Suppressor macrophage treated with lipopolysaccharide for 1 hour (primary cell): Measurements from ENCODE around the gene TMEM176A.

Experiments used
- DNase-seq, 3 donors: peaks; one replicate each; pipeline ENCODE4 v3.0.0-alpha.2; 2020 to 2022

The TMEM176A gene

DNA sequence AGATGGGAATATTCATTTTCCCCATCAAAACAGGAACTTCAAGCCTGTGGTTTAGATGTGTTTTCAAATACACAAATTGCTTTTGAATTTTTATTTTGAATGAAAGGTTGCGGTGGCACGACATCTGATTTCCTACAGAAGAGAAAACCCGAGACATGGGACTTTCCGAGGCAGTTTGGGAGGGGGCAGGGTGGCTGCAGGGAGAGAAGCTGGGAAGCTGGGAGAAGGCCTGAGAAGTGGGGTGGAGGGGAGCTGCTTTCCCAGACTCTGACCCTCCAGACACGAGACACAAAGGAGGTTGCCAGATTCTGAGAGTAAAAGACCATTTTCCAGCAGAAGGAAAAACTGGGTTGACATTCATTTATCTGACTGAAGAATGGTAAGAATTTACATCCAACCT, 19.6 kb downstream of the TMEM176A start:
- no peak for DNase-seq

DNA sequence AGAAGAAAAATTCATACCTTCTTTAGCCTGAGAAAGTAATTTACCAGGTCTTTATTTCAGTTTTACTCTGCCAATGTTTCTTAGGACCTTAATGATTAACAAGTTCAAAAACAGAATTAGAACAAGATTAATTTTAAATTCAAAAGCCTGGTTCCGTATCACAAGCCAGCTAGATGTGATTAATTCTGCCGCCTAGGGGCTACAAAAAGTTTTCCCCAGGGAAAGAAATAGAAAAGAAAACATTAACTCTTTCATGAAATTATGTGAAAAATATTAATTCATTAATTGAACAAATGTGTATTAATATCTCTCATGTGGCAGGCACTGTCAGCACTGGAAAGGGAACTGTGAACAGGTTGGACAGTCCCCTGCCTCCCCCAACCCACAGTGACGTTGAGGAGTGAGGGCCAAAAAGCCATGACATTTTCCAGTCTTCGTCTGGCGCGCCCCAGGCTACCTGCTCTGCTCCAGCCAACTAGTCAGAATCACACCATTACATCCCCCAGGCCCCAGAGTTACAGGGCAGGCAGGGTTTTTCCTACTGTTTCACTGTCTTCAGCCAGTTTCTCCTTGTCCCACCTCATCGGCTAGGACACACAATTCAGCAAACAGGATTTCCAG, 20.1 kb downstream of the TMEM176A start:
- DNase-seq: no peak

DNA sequence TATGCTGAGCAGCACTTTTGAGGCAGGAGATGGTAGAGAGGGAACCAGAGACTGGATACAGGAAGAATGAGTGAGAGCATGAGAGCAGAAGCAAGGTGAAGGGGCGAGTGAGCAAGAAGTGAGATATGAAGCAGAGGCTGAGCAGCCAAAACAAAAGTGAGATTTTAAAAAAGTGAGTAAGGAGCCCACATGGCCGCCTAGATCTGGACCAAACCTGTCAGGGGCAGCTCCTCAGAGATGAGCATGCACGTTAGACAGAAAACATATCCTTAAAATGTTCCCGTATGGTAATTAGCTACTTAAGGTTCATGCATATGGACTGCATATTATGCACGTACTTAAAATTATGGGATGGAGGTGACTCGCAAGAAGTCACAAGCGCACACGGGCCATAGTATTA, 22.5 kb downstream of the TMEM176A start:
- no peak for DNase-seq

DNA sequence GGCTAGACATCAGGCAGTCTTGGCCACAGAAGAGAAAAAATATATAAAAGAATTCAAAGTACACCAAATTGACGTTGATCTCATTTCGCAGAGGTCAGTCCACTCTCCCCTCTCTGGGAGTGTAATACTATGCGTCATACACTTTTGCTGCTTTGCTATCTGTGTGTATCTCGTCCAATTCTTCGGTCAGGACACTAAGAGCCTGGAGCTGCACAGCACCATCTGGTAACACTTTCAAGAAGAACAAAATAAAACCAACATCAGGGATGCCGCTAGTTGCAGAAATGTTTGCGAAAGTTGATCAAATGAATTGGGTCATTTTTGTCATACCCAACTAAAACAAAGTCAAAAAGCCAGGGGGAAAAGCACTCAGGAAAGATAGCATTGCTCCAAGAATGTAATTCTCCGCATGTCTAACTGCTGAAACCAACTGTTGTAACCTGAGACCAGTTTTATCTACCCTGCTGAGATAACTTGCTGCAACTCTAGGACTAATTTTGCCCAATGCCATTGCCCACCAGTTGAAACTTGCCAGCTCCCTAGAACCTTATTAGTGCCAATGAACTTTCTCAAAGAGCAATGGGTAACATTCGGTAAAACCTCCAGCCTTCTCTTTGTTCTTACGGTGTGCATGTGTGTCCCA, 23.0 kb downstream of the TMEM176A start:
- no peak for DNase-seq

DNA sequence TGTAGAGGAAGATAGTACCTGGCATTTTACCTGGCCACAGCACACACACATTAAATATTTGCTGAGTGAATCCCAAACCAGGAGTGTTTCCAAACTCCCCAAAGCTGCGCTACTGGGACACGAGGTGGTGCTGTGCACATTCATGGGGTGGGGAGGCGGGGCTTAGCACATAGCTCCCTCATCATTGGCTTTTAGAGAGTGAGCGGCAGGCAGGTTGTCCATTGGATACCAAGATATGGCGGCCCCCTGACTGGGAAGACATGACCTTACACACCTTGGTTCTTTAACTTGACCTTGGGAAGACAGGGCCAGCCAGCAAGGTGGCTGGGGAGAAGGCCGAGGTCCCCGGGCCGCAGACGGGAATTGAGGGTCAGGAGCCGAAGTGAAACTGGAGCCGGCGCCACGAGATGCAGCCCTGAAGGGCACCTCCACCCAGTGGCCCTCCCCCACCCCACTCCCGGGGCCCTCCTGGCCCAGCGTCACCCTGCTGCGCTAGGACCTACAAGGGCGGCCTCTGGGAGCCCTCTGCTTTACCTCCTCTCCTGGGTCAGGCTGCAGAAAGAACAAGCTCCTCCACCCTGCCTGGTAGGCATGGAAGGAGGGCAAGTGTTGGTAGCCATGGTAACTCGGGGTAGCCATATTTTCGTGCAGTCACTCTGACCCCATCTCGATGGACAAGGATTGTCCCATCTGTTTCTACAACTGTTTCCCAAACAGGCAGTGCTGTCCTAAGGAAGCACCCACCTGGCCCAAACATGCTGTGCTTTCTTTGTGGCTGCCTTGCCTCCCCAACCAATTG, 24.0 kb downstream of the TMEM176A start:
- no peak for DNase-seq

DNA sequence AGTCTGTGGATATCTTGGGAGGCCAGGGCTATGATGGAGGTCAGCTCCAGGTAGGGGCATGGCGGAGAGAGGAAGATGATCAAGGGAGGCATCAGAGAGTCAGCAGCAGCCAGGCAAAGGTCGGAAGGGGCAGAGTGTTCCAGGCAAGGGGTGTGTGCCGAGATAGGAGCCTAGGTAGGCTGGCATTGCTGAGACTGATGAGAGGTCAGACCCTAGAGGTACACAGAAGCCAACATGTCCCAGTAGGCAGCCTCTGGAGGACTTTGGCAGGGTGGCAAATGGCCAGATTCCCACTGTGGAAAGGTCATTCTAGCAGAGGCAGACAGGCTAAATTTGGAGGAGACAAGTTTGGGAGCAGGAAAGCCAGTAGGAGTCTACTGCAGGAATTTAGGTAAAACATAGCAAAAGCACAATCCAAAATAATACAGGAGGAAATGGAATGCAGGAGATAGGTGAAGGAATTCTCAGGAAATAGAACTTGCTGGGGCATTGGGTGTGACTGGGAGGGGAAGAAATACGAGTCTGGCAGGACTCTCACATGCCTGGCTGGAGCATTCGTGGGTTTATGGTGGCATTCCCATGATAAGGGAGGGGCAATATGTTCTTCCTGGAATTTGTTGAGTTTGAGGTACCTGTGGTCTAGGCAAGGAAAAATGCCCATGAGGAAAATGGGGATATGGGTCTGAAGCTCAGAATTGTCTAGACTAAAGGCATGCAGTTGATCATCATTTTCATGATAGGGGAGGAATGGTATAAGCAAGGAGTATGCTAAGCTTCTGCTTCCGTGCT, 25.7 kb downstream of the TMEM176A start:
- DNase-seq: no peak

DNA sequence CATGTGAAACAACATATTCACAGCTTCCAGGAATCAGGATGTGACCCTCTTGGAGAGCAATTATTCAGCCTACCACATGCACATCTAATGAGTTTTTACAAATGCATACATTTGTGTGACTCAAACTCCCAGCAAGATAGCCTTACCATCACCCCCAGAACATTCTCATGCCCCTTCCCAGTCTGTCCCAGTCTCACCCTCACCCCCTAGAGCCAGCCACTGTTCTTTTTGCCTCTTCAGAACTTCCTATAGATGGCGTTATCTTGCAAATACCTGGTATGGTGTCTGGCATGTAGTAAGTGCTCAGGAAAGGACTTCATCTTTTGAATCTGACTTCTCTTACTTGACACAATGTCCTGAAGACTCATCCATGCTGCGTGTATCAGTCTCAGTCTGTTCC, 27.8 kb downstream of the TMEM176A start:
- no peak for DNase-seq

DNA sequence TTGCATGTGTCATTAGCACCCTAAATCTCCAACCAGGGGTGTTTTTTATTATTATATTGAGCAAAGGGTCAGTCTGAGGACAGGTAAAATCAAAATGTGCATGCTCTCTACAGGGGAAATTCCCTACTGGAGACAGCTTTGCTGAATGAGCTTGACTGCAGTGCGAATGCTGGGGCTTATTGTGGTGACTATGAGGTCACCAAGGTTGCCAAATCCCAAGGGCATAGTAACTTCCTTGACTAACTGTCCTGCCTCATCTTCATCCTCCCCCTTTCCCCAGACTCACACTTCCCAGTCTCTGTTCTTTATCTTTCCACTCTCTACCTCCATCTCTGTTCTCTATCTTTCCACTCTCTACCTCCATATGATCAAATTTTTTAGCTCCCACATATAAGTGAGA, 28.9 kb downstream of the TMEM176A start:
- peak; percentile 84 to 87 (median 85) for DNase-seq

DNA sequence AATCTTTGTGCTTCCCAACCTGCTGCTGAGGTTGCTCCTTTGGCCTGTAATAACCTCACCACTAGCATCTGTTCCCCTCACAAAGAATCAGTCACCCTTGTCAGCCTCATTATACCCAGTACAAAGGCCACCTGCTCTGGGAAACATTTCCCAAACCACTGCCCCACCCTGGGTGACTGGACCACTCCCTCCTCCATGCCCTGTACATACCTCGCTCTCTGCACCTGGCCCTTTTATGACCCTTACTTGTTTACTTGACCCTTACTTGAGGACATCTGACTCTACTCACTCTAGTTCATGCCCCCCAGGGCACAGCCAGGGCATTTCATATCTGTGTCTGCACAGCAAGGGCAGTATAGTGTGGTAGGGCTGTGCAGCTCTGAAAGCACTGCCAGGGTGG, 30.4 kb downstream of the TMEM176A start:
- DNase-seq: no peak

DNA sequence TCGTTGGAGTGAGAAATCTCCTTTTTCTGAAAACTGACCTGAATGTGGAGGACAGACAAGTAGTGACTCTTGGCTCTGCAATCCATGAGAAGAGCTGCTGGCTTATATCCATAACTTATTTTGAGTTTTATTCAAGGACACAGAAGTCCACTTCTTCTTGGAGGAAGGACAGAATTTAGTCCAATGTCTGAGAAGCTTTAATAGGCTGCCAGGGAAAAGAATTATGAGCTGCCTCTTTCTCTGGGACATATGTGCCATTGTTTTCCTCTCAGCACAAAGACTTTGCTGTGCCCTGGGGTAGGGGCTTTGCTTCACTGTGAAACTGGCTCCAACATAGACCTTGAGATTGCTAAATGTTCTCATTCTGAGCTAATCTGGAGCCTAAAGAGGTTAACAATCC, 31.3 kb downstream of the TMEM176A start:
- DNase-seq: no peak

DNA sequence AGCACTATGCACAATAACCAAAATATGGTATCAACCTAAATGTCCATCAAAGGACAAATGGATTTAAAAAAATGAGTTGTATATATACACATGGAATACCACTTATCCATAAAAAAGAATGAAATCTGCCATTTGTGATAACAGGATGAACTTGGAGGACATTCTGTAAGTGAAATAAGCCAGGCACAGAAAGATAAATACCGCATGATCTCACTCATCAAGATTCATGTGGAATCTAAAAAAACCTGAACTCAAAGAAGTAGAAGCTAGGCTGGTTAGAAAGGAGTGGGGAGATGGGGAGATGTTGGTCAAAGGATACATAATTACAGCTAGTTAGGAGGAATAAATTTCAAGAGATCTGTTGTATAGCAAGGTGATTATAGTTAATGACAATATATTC, 34.5 kb downstream of the TMEM176A start:
- no peak for DNase-seq

DNA sequence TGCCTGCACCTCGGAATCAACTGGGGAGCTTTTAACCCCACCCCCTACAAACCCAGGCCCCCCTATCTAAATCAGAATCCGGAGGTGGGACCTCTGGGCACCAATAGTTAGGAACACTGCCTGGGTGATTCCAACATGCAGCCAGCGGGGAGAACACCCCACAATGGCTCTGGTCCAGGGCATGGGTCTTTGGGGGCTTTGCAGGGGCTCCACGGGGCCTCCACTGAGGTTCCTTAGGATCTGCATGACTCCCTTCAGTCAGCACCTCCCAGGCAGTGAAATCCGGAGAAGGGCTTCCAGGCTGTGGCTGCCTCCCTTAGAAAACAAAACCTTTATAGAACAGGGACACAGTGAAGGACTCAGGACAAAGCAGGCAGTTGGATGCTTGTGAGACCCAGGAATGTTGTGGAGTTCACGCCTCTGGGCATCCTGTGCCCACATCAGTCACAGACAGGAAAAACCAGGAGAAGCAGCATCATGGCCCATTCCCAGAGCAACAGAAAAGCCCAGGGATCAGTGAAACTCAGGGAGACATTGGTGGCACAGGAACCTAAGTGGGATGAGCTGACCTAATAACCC, 35.2 kb downstream of the TMEM176A start:
- no peak for DNase-seq

DNA sequence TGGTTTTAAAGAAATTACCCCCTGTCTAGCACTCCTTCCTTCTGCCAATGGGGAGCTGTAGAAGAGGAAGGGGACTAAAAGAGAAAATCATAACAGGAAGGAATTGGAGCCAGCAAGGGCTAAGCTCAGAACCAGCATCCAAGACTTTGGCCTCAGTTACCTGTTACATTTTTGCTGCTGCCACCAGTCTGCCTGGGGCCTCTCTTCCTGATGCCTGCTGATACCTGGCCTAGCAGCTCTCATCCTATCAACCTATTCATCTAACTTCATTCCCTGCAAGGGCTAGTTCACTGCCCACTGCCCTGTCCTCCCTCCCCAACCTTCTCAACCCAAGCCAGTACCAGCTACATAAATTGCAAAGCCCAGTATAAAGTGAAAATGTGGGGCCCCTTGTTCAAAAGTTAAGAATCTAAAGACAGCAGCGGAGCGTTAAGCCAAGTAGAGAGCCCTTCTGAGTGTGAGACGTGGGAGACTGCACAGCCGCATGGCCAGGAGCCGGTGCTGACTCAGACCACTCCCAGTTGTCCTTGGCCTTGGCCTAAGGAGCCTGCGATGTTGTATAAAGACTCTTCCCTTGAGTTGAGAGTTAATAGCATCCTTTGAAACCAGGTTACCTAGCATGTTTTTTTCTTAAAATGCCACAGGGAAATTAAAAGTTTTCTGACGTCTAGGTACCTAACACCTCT, 38.5 kb downstream of the TMEM176A start:
- DNase-seq: no peak

DNA sequence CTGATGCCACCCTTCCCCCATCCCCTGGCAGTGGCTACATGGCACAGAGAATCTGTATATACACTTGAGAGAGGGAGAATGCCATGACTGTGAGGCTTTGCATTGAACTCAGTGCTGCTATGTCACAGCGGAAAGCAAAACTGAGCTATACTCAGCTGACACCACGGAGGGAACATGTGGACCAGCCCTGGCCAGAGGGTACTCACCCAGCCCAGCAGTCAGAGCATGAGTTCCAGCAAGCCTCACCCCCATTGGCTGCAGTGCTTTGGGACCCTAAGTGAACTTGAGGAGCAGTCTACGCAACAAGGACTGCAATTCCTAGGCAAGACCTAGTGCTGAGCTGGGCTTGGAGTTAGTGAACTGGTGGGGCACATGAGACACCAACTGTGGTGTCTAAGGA, 41.4 kb downstream of the TMEM176A start:
- DNase-seq: no peak

DNA sequence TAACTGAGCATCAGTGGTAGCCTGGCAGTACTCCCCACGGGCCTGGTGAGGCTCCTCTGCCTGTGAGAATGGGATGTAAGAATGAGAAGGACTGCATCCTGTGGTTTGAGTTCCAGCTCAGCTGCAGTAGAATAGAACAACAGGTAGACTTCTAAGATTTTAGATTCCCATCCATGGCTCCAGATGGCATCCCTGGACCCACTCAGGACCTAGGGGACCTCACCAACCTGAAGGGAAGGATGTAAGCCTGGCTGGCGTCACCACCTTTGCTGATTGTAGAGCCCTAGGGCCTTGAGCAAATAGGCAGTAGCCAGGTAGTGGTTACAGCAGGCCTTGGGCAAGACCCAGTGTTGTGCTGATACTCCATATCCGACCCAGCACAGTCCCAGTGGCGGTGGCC, 42.1 kb downstream of the TMEM176A start:
- DNase-seq: no peak

DNA sequence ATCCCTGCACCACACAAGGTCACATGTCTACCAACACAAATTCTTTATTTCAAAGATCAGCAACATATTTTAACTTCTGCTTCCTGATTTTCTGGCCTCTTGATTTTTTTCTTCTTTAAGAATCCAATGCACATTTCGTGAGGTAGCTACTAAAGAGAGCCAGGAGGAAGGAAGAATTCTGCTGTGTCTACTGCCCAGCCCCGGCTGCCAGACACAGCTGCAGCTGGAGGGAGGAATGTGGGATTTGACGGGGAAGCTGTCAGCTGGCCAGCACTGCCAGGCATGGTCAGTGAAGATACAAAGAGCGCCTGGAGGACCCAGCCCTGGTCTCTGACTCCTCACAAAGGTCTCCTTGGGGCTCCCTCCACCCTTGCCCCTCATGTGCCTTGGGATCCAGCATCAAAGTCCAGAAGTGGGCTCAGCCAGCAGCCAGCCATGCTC, 44.9 kb downstream of the TMEM176A start:
- peak; percentile 26 to 49 (median 39) for DNase-seq

DNA sequence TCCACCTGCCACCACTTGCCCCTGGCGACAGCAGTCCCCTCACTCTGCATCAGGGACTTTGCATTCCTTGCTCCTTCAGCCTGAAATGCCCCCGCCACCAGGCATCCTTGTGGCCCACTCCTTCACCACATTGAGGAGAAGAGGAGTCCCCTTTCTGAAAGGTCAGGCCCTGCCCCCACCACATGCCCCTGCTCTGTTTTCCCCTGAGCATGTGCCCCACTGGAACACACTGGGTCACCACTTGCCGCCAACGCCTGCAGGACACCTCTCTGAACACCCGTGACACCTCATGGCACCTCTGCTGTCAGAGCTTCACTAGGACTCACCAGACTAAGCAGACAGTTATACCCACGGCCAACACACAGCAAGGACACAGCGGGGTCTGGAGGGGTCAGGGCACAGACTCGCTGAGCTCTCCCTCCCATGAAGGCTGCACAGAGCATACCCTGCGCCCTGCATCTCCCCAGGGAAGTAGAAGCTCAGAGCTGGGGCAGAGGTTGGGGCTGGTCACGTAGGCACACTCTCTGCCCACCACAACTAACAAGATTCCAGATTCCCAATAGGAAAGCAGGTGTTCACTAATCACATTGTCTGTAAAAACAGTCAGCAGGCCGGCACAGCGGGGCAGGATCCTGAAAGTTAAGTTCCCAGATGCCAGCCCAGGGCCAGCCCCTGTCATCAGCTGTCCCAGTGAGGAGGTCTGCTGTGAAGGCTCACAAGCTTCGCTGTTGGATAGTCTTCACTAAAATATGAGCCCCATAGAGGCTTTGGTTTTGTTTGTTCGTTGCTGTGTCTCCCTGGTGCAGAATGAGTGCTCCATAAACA, 45.9 kb downstream of the TMEM176A start:
- no peak for DNase-seq

DNA sequence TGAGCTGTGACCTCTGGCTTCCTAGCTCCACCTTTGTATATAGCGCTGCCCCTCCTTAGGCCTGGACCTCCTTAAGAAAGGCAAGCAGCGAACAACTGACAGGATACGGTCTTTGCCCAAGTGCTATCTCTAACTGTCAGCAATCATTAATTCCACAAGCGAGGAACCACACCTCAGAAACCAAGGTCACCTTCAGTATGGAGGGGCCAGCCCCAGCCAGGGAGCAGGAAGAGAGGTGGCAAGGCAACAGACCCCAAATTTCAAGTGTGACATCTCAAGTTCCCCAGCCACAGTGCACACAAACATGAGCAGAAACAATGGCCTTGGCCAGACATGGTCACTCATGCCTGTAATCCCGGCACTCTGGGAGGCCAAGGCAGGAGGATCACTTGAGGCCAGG, 47.0 kb downstream of the TMEM176A start:
- no peak for DNase-seq

DNA sequence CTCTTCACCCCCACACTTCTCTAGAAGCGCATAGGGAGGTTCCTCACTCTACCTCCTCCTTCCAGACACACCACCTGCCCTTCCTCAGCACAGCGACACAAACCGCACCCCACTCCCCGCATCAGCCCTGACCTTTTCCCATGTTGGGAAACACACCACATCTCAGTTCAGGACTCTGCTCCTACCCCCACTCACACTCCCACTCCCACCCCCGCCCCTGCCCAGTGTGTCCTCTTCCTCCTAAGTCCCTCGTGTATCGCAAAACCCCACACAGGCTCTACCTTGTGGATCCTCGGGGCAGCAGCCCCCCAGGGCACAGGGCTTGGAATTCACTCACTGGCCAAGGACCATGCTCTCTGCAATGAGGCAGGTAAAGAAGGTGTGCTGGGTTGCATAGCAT, 47.5 kb downstream of the TMEM176A start:
- no peak for DNase-seq

DNA sequence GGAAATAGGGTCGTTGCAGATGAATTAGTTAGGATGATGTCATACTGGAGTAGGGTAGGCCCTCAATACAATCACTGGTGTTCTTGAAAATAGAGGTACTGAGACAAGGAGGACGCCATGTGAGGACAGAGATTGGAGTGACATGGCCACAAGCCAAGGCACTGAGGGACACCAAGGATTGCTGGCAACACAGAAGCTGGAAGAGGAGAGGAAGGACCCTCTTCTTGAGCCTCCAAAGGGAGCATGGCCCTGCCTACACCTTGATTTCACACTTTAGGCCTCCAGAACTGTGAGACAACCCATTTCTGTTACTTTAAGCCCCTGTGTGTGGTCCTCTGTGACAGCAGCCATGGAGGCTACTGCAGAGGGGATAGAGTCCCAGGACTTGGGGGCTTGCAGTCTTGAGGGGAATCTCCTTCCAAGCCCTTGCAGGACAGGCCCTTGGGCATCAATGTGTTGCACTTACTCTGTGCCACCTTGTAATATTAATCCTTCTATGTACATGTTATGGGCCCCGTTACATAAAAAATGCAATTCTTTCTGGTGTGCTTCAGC, 48.1 kb downstream of the TMEM176A start:
- DNase-seq: no peak

DNA sequence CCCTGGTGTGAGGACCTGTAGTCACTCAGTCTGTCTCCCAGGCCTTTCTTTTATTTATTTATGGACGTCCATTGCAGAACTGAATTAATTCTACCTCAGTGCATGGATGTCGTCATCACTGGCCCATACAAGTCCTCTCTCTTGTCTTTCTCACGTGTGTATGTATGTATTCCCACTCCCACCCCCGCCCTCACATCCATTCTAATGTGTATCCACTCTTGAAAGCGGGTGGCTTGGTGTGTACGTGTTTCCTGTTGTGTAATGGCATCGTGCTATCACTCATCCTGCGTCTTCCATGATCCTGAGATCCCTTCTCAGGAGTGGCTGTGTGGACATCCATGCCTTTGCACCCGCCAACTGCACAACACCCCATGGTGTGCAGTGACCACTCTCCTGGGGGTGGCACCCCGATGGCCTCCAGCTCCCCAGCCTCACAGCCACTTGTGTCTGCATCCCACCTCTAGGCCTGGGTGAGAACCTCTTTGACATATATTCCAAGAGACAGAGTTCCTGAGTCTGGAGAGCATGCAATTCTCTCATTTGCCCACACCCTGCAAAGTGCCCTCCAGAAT, 48.7 kb downstream of the TMEM176A start:
- no peak for DNase-seq
